Left ventricle myocardium inferior (tissue), 1 donor: ENCODE results near the gene GRIK3. TPM values are rescaled to one million over a fixed set of nuclear protein-coding genes. Genes with fewer than 3 reads are reported as not detected.
"Not testable (repeated sequence)": the region's sequence is repeated elsewhere in the genome, so short reads cannot be mapped to it uniquely, and the experiment has no call there.

Source experiments
- DNase-seq: peaks from one replicate; pipeline ENCODE4 v3.0.0-alpha.2; 2020
- H3K27ac ChIP-seq: fragments of 200-600 bp; replicated peaks from 2 replicates; pipeline ENCODE4 v1.8.0; 2021
- H3K27me3 ChIP-seq: fragments of 200-600 bp; 2 replicates; pipeline ENCODE4 v1.8.0; 2021; ENCODE audit warnings: low read depth
- H3K36me3 ChIP-seq: fragments of 200-600 bp; 2 replicates; pipeline ENCODE4 v1.8.0; 2021
- H3K4me1 ChIP-seq: fragments of 200-600 bp; 2 replicates; pipeline ENCODE4 v1.8.0; 2021
- H3K4me3 ChIP-seq: fragments of 200-600 bp; 2 replicates; pipeline ENCODE4 v1.8.0; 2021; ENCODE audit warnings: mild to moderate bottlenecking, moderate library complexity
- H3K9me3 ChIP-seq: fragments of 200-600 bp; replicated peaks from 2 replicates; pipeline ENCODE4 v1.8.0; 2021
- intact Hi-C: fragments of 100-400 bp; cut with micrococcal nuclease; formaldehyde crosslinking; loops from one replicate; pipeline ENCODE4 v1.11.0; 2022
- total RNA-seq: library from RNA; stranded (reverse); fragmentation: NEBNext Ultra II Directional; extraction: Animal tissue kit (Norgen Biotek cat#: 25700); gene quantifications from one replicate; pipeline ENCODE4 v1.2.1, GENCODE V29; 2021
- TF ChIP-seq, protein P1 (sequence below): fragments of 200-600 bp; IDR thresholded peaks from 2 replicates; pipeline ENCODE4 v1.8.0; 2021; ENCODE audit warnings: antibody characterized with exemption, mild to moderate bottlenecking, borderline replicate concordance
- donor health status: DM: no; HTN: yes; CAD: no; lungs with severe emphysema.

GRIK3 gene
- total RNA-seq, 1 donor from 2014 or later, result 0.55 TPM

GRCh38 chr1:36771660-36772284 lies 262.5 kb downstream of the GRIK3 start:
- Histone ChIP-seq H3K36me3 (no peaks in the 10 kb centered on the region), H3K4me1 (no peaks in the 10 kb centered on the region), H3K9me3 (no peaks in the 10 kb centered on the region), H3K4me3 (no peak overlapping the region), H3K27ac (no peak overlapping the region), H3K27me3 (peaks cover 96% of the 10 kb centered on the region)
- intact Hi-C loops, result no loop called here
- no peak for DNase-seq
- TF ChIP-seq, protein P1, sequence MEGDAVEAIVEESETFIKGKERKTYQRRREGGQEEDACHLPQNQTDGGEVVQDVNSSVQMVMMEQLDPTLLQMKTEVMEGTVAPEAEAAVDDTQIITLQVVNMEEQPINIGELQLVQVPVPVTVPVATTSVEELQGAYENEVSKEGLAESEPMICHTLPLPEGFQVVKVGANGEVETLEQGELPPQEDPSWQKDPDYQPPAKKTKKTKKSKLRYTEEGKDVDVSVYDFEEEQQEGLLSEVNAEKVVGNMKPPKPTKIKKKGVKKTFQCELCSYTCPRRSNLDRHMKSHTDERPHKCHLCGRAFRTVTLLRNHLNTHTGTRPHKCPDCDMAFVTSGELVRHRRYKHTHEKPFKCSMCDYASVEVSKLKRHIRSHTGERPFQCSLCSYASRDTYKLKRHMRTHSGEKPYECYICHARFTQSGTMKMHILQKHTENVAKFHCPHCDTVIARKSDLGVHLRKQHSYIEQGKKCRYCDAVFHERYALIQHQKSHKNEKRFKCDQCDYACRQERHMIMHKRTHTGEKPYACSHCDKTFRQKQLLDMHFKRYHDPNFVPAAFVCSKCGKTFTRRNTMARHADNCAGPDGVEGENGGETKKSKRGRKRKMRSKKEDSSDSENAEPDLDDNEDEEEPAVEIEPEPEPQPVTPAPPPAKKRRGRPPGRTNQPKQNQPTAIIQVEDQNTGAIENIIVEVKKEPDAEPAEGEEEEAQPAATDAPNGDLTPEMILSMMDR, result no peak

- intact Hi-C loops, result no loop called here
- Histone ChIP-seq H3K27me3 (peaks cover 96% of the 10 kb centered on the region), H3K4me1 (no peaks in the 10 kb centered on the region), H3K9me3 (no peaks in the 10 kb centered on the region), H3K4me3 (no peak overlapping the region), H3K27ac (no peak overlapping the region), H3K36me3 (no peaks in the 10 kb centered on the region)
- TF ChIP-seq, protein P1, result no peak
- no peak for DNase-seq
These were observed 263.1 kb downstream of the GRIK3 start for GRCh38 chr1:36771240-36771639.

GRCh38 chr1:36769886-36770830 lies 264.2 kb downstream of the GRIK3 start:
- H3K27ac ChIP-seq, result no peak overlapping the region
- no peak overlapping the region for H3K4me3 ChIP-seq
- intact Hi-C loops, result no loop called here
- no peaks in the 10 kb centered on the region for H3K9me3 ChIP-seq
- H3K27me3 ChIP-seq, result peaks cover 95% of the 10 kb centered on the region
- no peaks in the 10 kb centered on the region for H3K36me3 ChIP-seq
- DNase-seq, result no peak
- H3K4me1 ChIP-seq, result no peaks in the 10 kb centered on the region
- TF ChIP-seq, protein P1, result no peak

DNA sequence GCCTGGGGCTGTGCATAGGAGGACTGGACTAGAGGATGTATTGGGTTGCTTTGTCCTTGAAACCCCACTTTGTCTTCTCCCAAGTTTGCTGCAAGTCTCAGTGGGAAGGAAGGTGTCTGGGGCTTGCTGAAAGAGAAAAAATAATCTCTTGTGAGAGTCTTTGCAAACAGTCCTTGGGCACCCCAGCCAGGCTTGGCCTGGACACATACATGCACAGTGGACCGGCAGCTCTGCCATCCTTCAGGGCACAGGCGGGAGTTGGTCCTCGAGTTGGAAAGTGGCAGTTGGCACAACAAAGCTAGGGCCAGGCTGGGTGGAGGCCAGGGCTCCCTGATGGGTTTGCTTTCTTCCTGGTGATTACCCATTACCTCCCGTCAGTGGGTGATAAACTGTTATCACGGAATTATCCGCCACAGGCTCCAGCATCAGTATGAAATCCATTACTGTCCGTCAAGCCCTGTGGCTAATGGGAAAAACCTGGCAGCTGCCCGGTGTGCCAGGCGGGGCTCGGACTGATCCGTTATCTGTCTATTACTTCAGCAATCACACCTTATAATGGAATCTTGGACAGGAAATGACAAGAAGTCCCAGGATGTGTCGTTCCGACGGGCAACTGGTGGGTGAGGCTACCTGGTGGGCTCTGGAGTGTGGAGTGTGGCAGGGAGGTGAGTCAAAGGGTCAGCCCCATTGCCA lies 265.7 kb downstream of the GRIK3 start:
- no peak for DNase-seq
- Histone ChIP-seq H3K27me3 (peaks cover 95% of the 10 kb centered on the region), H3K36me3 (no peaks in the 10 kb centered on the region), H3K4me1 (no peaks in the 10 kb centered on the region), H3K27ac (no peak overlapping the region), H3K4me3 (no peak overlapping the region), H3K9me3 (no peaks in the 10 kb centered on the region)
- TF ChIP-seq, protein P1, result no peak
- intact Hi-C loops, result no loop called here

DNA sequence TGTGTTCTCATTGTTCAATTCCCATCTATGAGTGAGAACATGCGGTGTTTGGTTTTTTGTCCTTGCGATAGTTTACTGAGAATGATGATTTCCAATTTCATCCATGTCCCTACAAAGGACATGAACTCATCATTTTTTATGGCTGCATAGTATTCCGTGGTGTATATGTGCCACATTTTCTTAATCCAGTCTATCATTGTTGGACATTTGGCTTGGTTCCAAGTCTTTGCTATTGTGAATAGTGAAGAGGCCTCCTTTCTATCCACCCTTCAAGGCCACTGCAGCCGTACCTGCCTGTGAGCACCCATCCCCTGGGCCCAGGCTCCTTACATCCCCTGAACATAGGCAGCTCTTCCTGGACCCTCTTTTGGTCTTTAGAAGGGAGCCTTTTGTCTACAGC lies 266.9 kb downstream of the GRIK3 start:
- H3K9me3 ChIP-seq, intact Hi-C loops, H3K36me3 ChIP-seq, H3K4me1 ChIP-seq, H3K27ac ChIP-seq, H3K4me3 ChIP-seq, DNase-seq: not testable (repeated sequence)
- peaks cover 93% of the 10 kb centered on the region for H3K27me3 ChIP-seq
